H7 (cell line): ENCODE measurements around the gene PATL2. TPM values are rescaled to one million over a fixed set of nuclear protein-coding genes. Genes with fewer than 3 reads are reported as not detected.
"Not testable (repeated sequence)": the region's sequence is repeated elsewhere in the genome, so short reads cannot be mapped to it uniquely, and the experiment has no call there.

Experiments
- DNase-seq: peaks from one replicate; pipeline ENCODE4 v3.0.0; 2012
- H3K27me3 ChIP-seq: 2 replicates; pipeline ENCODE4 v1.6.0; 2011; ENCODE audit warnings: mild to moderate bottlenecking, low read length; ENCODE audit not compliant: control insufficient read depth, insufficient read depth
- H3K36me3 ChIP-seq: replicated peaks from 2 replicates; pipeline ENCODE4 v1.5.1; 2011; ENCODE audit warnings: low read length; ENCODE audit not compliant: control insufficient read depth, insufficient read depth
- H3K4me3 ChIP-seq: 2 replicates; pipeline ENCODE4 v1.5.1; 2011; ENCODE audit warnings: low read depth, mild to moderate bottlenecking, control low read depth, low read length, moderate library complexity; ENCODE audit not compliant: insufficient read depth
- total RNA-seq: library from RNA; depleted of rRNA; stranded (reverse); fragments of >200 nt; shearing (Covaris generic); gene quantifications from 2 replicates; pipeline ENCODE4 v1.2.3, GENCODE V29; 2014

Gene PATL2
- total RNA-seq, 1 experiment from 2014 or later = 0.24 TPM

- H3K27me3 ChIP-seq, DNase-seq, H3K36me3 ChIP-seq, H3K4me3 ChIP-seq: not testable (repeated sequence)
Measured at GRCh38 chr15:44682809-44683682, 28.1 kb downstream of the PATL2 start.

- H3K36me3 ChIP-seq = no peaks in the 10 kb centered on the region
- no peaks in the 10 kb centered on the region for H3K27me3 ChIP-seq
- H3K4me3 ChIP-seq = no peak overlapping the region
- no peak for DNase-seq
Measured at GRCh38 chr15:44682211-44682610, 28.9 kb downstream of the PATL2 start.

GRCh38 chr15:44676676-44677075 is 34.4 kb downstream of the PATL2 start:
- DNase-seq = no peak
- no peaks in the 10 kb centered on the region for H3K27me3 ChIP-seq
- no peaks in the 10 kb centered on the region for H3K36me3 ChIP-seq
- no peak overlapping the region for H3K4me3 ChIP-seq

GRCh38 chr15:44675911-44676310 is 35.2 kb downstream of the PATL2 start:
- H3K4me3 ChIP-seq = no peak overlapping the region
- no peaks in the 10 kb centered on the region for H3K27me3 ChIP-seq
- no peak for DNase-seq
- no peaks in the 10 kb centered on the region for H3K36me3 ChIP-seq

- DNase-seq = no peak
Measured at GRCh38 chr15:44673639-44674038, 37.5 kb downstream of the PATL2 start.

GRCh38 chr15:44670087-44670950 is 40.8 kb downstream of the PATL2 start:
- no peaks in the 10 kb centered on the region for H3K36me3 ChIP-seq
- H3K4me3 ChIP-seq = no peak overlapping the region
- no peak for DNase-seq
- no peaks in the 10 kb centered on the region for H3K27me3 ChIP-seq

More at GRCh38 chr15:44673639-44674038, 37.5 kb downstream of the PATL2 start:
- no peak overlapping the region for H3K4me3 ChIP-seq
- no peaks in the 10 kb centered on the region for H3K36me3 ChIP-seq
- no peaks in the 10 kb centered on the region for H3K27me3 ChIP-seq

GRCh38 chr15:44668921-44669320 is 42.2 kb downstream of the PATL2 start:
- Histone ChIP-seq H3K36me3 (no peaks in the 10 kb centered on the region), H3K4me3 (no peak overlapping the region), H3K27me3 (no peaks in the 10 kb centered on the region)
- DNase-seq = no peak

GRCh38 chr15:44667039-44667360 is 44.1 kb downstream of the PATL2 start:
- Histone ChIP-seq H3K36me3 (no peaks in the 10 kb centered on the region), H3K4me3 (no peak overlapping the region), H3K27me3 (no peaks in the 10 kb centered on the region)
- no peak for DNase-seq

- DNase-seq = no peak
- Histone ChIP-seq H3K27me3 (no peaks in the 10 kb centered on the region), H3K36me3 (no peaks in the 10 kb centered on the region), H3K4me3 (no peak overlapping the region)
Measured at GRCh38 chr15:44666210-44667038, 44.7 kb downstream of the PATL2 start.

- Histone ChIP-seq H3K27me3 (no peaks in the 10 kb centered on the region), H3K36me3 (no peaks in the 10 kb centered on the region; the same call in 1 of the 2 replicates), H3K4me3 (peak within 1 kb of the TSS; percentile 91)
- peak; percentile 93 for DNase-seq
Measured at GRCh38 chr15:44663410-44664308, 47.5 kb downstream of the PATL2 start, which contains the start of gene SPG11. TSS of gene SPG11 (minus strand) at chr15:44663662. CDS start at chr15:44663647, 15 bp downstream.

- Histone ChIP-seq H3K27me3 (no peaks in the 10 kb centered on the region), H3K36me3 (no peaks in the 10 kb centered on the region; the same call in 1 of the 2 replicates), H3K4me3 (peak overlapping the region; percentile 91)
- no peak for DNase-seq
Measured at GRCh38 chr15:44662478-44663409, 48.4 kb downstream of the PATL2 start.

GRCh38 chr15:44661576-44661975 is 49.5 kb downstream of the PATL2 start:
- H3K4me3 ChIP-seq = no peak overlapping the region
- peaks cover 3% of the 10 kb centered on the region; the same call in 1 of the 2 replicates for H3K36me3 ChIP-seq
- no peaks in the 10 kb centered on the region for H3K27me3 ChIP-seq
- DNase-seq = no peak
